Right ventricle myocardium superior (tissue), 1 donor: ENCODE data around the gene CACNB4. TPM values are rescaled to one million over a fixed set of nuclear protein-coding genes. Genes with fewer than 3 reads are reported as not detected.
"Not testable (repeated sequence)": the region's sequence is repeated elsewhere in the genome, so short reads cannot be mapped to it uniquely, and the experiment has no call there.

ENCODE experiments used
- ATAC-seq: fragments of 200-7000 bp; cut with Tn5 transposase; one replicate; pipeline ENCODE4 v1.9.1; 2020; ENCODE audit warnings: mild to moderate bottlenecking; ENCODE audit not compliant: poor library complexity
- DNase-seq: peaks from one replicate; pipeline ENCODE4 v3.0.0-alpha.2; 2020
- intact Hi-C: fragments of 100-400 bp; cut with DNase I; formaldehyde crosslinking; loops from one replicate; pipeline ENCODE4 v1.11.2; 2022
- total RNA-seq: library from RNA; stranded (reverse); fragmentation: NEBNext Ultra II Directional; extraction: Animal tissue kit (Norgen Biotek cat#: 25700); gene quantifications from one replicate; pipeline ENCODE4 v1.2.1, GENCODE V29; 2021
- donor health status: DM: no; HTN: yes; CAD: no; lungs with severe emphysema.

Gene CACNB4
- total RNA-seq, 1 donor from 2014 or later, result 0.46 TPM

DNA sequence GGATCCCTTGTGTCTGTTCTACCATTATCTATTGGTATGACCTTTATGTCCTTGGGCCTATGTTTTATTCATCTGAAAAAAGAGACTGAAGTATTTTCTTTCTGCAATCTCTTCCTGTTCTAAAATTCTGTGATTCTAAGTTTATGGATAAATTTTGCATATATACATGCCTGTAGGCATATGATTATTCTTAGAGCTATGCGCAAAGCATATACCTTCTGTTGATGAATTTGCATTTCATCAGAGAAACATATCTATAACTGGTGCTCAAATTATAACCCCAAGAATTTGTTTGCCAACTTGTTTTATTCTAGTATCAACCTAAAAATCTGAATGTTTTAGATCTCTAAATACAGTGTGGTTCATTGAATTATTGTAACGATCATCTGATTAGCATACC is 6.7 kb downstream of the CACNB4 start:
- intact Hi-C loops, result no loop called here
- DNase-seq, result no peak
- no peak for ATAC-seq

DNA sequence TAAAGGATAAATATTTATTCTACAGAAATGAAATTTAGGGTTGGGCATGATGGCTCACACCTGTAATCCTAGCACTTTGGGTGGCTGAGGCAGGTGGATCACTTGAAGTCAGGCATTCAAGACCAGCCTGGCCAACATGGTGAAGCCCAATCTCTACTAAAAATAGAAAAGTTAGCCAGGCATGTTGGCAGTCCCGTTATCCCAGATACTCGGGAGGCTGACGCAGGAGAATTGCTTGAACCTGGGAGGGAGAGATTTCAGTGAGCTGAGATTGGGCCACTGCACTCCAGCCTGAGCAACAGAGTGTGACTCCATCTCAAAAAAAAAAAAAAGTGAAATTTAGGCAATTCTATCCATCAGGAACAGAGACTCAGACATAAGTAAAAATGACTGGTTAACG is 8.1 kb downstream of the CACNB4 start:
- ATAC-seq, result peak; percentile 82
- intact Hi-C loops, DNase-seq: not testable (repeated sequence)

DNA sequence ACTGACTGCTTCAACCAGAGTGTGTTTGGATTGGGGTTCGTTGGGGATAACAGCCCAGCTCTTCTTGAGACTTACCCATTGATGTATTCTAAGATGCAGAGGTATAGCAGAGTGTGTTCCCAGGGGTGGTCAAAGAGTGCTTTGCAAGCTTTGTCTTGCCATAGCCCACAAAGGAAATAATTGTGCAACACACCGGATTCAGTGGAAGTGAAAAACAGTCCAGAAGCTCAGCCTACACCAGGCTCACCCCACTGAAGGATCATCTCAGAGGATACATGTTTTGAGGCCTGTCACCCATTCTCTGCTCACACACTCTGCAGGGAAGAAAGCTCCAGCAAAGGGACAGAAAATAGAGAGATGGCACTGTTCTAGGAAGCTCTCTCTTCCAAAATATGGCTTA is 9.6 kb downstream of the CACNB4 start:
- intact Hi-C loops, result no loop called here
- peak; percentile 58 for ATAC-seq
- no peak for DNase-seq

DNA sequence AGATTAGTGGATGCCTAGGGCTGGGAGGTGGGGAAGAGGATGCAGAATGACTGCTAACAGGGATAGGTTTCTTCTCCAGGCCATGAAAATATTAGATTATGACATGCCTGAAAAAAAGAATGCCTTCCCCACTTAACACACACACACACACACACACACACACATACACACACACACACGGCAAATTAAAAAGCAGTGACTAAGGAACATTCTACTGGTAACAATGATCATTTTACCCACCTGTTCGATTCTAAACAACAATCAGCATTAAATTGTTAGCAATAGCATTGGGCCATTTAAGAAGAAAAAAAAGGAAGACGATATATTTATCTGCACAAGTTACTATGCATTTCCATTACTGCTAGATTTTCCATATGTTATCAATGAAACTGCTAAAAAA is 10.8 kb downstream of the CACNB4 start:
- ATAC-seq (no peak), DNase-seq (no peak)
- intact Hi-C loops, result no loop called here

DNA sequence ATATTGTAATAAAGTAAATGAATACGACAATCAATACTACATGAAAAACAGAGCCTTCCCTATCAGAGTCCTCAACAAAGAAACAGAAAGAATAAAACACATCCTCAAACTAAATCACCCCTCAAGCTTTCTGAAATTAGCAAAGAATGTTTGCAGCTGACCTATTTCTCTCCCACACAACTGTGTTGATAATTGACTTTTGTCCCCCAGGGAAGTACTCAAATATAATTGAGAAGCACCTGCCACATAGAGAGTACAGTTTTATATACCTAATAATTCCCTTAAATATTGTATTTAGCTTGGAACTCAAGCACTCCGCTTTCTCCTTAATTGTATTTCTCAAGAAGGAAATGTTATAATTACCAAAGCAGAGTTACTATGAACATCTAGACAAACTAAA is 12.6 kb downstream of the CACNB4 start:
- DNase-seq (no peak), ATAC-seq (no peak)
- intact Hi-C loops, result no loop called here

DNA sequence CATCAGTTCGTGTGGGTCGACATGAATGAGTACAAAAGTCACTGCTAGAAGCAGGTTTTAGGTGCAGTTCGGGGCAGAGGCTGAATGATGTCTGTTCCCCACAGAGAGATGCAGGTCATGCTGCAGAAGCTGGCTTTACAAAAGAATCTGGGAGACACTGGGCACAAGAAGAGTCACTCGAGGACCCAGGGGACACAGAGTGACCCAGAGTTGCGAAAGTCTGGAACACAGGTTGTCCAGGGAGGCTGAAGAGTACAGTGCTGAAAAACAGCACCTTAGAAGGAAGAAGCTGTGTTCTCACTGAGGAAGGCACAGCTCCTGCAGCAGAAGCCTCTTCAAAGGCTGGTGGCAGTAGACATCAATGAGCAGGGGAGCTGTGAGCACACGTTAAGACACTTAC is 14.8 kb downstream of the CACNB4 start:
- ATAC-seq (no peak), DNase-seq (no peak)
- intact Hi-C loops, result no loop called here

DNA sequence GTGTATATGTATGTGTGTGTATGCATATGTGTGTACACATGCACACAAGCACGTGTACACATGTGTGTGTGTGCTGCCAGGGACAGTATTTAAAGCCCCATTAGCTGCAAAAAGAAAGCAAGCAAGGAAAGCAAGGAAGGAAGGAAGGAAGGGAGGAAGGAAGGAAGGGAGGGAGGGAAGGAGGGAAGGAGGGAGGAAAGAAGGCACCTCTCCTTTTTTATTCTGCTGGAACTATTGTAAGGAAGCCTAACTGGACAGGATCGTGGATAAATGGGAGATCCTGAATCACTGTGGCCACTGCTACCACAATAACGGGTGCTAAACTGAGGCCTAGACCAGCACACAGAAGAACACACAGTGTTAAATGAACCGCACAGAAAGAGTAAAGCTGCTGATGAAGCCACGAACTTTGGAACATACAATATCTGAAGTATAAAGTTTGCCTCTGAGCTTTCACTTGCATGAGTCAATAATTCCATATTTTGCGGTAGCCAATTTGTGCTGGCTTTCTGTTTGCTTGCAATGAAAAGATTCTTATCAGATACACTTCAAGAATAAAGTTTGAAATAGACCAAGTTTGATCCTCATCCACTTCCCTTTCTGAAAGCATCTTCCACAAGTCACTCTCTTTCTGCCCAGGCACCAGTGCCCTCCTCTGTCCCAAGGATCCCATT is 15.5 kb downstream of the CACNB4 start:
- ATAC-seq (no peak), DNase-seq (no peak)
- intact Hi-C loops, result no loop called here

DNA sequence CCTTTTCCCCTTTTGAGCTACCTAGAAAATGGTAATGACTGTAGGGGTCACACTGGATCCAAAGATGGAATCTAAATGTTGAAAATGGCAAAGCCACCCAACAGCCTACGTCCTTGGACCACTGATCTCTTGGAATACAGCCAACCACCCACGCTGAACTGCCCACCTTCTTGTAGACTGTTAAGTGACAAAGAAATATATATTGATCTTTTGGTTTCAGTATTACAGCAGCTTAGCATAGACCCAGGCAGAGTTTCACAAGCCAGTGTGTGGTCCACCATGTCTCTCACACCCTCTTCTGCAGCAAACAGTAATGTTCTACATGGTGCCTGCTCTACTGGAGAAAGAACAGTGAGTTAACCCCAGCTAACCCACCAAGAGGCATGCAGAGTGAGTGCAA is 20.2 kb downstream of the CACNB4 start:
- intact Hi-C loops, result no loop called here
- no peak for ATAC-seq

DNA sequence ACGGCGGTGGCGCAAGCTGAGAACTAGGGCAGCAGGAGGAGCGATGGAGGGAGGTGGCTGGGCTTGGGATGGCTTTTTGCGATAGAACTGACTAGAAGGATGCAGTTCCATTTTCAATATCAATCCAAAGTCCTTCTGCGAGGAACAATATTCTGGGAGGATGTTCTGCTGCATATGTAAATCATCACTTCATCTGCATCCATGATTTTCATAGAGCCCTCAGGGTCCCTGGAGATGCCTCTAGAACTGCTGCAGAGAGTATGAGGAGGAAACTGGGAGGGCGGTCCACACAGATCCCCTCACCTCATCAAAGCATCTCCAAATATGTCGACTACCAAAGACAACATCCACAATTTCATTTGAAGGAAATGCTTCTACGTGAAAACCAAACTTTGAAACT is 20.8 kb downstream of the CACNB4 start:
- intact Hi-C loops, result no loop called here
- DNase-seq (no peak), ATAC-seq (no peak)

More for the DNA sequence above, 20.2 kb downstream of the CACNB4 start:
- DNase-seq, result no peak

DNA sequence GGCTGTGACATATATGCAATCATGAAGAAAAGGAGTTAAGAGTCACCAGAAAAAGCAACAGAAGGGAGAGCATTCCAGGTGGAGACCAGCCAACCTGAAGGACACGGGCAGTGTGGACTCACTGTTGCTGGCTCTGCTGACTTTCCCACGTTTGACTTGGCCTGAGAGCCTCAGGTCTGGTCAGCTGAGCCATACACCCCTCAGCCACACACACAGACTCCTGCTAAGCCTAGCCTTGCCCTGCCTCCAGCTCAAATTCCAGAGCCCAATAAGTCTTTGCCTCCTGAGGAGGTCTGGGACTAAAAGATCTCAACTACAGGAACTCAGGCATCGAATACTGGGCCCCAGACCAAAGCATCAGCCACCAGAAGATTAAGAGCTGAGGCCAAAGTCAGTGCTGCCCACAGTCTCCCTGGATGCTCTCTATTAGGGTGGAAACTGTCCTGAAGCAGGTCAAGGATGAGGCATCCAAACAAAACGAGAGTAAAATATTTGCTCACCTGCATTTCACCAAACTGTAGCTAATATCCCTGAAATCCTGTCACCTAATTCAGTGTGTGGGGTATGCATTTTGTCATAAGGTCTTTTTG is 23.3 kb downstream of the CACNB4 start:
- ATAC-seq (peak; percentile 74), DNase-seq (no peak)
- intact Hi-C loops, result no loop called here

DNA sequence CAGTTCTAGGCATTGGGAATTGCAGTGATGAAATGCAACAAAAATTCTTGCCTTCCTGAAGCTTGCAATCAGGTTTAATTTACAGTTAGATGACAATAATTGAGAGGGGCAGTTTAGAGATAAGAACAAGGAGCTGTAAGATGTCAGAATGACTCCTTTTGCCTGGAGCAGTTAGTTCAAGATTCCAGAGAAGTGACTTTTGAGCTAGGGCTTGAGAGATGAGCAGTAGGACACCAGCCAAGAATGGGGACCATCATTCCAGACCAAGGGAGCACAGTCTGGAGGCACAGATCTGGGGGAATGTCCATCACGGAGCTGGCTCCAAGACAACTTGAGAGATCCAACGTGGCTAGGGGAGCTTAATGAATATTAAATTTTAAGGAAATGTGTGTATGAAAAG is 26.8 kb downstream of the CACNB4 start:
- intact Hi-C loops, result no loop called here
- ATAC-seq (no peak), DNase-seq (no peak)

DNA sequence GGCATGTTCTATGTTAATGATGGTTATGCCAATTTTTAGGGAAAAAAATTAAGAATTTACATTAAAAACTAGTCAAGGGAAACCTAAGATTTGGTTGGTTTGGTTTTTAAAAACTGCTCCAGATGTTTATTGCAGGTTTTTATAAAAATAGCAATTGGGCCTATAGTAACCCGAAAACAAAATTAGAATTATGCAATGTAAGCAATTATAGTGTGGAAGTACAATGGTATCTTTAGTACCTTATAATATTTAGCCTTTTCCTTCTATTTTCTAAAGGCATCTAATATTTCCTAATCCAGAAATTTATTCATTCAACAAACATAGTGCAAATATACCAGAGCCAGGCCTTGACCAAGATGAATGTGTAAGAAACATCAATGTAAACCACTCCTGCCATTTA is 27.3 kb downstream of the CACNB4 start:
- ATAC-seq (no peak), DNase-seq (no peak)
- intact Hi-C loops, result no loop called here

DNA sequence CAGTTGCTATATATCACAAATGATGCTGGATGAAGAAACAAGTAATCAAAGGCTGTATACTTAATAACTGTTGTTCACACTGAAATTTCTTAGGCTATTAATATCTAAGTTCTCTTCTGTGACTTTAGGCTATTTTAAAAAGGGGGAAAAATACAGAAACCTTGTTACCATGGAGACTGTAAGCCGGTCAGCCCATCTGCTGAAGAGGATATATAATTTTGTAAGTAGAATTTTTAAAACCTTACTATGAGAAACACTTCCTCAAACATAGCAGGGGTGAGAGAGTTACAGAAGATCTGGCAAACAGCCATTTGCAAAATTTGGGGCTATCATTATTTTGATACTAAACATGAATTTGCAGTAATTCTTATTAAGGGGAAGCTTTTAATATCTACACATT is 27.8 kb downstream of the CACNB4 start:
- DNase-seq (no peak), ATAC-seq (no peak)
- intact Hi-C loops, result no loop called here

DNA sequence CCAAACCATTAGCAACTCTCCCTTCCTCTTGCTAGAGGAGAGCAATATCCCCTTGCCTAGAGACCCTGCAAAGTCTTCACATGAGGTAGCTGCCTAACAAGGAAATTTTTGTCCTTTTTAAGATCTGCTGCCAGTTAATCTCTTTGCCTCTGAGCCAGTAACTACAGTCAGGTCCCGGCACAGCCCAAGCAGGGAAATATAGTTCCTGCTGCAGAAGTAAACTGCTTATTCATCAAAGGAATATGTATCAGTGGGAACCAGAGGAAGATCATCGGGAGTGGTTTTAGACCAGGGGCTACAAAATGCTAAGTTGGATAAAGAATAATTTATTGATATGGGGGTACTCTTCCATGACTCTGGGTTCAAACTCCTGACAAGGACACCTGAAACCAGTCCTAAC is 30.6 kb downstream of the CACNB4 start:
- ATAC-seq, result no peak
- intact Hi-C loops, result no loop called here
- no peak for DNase-seq

DNA sequence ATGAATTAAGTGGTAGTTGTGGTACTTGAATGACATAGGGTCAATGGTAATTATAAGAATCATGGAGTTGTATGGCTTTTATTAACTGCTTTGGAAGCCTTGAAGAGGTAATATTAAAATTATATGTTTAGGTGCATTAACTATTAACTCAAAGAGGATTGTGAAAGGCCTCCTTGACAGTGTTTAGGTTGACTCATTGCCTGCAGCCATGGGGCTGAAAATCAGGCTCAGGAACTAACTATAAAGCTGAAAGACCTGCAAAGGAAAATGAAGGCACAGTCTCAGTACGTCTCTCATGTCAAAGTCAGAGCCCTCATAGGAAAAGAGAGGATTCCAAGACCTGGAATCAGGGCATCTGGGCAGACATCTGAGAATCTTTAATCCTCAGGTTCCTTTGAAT is 31.0 kb downstream of the CACNB4 start:
- intact Hi-C loops, result no loop called here
- ATAC-seq, result no peak

DNA sequence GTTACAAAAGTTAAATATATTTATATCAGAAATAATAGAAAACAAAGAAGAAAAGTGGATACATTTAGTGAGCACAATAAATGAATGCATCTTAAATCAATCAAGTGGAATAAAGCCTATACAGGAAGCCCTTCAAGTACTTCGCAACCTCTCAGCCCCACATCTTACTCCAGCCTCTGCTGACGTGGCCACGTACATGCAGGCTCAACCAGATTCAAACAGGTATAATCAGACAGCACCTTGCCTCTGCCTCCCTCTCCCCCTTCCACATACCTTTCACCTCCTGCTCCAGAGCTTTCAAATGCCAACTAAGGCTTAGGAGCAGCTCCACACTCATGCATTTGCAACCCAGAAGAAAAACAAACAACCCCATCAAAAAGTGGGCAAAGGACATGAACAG is 32.9 kb downstream of the CACNB4 start:
- ATAC-seq (no peak), DNase-seq (no peak)
- intact Hi-C loops, result no loop called here

More for the DNA sequence above, 31.0 kb downstream of the CACNB4 start:
- DNase-seq, result no peak

DNA sequence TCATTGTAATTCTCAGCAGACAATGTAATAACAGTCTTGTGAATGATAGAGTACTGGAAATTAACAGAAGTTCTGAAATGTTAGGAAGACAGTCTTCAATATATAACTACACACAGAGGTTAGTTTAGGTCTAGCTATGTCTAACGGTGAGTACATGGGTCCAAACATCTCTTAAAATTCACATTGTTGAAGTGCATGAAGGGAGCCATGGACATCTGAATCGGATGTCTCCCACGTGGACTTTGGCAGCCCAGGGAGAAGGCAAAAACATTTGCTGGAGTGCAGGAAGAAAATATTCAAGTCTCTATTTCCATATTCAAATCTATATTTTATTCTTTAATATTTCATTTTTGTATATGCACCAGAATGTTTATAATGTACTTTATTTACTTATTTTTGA is 34.8 kb downstream of the CACNB4 start:
- DNase-seq, result no peak
- intact Hi-C loops, result no loop called here

DNA sequence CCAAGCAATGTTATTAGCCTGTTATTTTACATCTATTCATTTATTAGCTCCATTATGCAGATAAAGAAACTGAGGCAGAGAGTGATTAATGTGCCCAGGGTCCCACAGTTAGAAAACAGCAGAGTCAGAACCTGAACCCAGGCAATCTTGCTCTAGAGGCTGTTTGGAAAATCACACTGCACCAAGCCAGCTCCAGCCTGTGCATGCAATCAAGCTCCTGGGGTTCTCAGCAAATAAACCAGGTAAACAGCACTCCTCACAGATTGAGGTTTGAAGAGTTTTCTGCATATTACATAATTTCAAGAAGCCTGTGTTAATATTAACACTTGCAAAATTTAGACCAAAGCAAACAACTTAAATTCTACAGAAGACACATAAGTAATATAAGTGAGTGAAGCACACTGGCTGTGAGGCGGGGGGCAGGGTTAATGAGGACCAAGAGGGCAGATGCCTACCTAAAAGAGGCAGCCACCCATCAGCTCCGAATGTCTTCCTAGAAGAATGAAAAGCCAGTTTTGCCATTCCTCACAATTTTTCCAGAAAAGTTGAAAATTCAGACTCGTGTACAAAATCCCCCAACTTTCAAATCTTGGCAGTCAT is 35.4 kb downstream of the CACNB4 start:
- no peak for ATAC-seq
- no peak for DNase-seq
- intact Hi-C loops, result no loop called here

More for the DNA sequence above, 34.8 kb downstream of the CACNB4 start:
- ATAC-seq, result no peak

DNA sequence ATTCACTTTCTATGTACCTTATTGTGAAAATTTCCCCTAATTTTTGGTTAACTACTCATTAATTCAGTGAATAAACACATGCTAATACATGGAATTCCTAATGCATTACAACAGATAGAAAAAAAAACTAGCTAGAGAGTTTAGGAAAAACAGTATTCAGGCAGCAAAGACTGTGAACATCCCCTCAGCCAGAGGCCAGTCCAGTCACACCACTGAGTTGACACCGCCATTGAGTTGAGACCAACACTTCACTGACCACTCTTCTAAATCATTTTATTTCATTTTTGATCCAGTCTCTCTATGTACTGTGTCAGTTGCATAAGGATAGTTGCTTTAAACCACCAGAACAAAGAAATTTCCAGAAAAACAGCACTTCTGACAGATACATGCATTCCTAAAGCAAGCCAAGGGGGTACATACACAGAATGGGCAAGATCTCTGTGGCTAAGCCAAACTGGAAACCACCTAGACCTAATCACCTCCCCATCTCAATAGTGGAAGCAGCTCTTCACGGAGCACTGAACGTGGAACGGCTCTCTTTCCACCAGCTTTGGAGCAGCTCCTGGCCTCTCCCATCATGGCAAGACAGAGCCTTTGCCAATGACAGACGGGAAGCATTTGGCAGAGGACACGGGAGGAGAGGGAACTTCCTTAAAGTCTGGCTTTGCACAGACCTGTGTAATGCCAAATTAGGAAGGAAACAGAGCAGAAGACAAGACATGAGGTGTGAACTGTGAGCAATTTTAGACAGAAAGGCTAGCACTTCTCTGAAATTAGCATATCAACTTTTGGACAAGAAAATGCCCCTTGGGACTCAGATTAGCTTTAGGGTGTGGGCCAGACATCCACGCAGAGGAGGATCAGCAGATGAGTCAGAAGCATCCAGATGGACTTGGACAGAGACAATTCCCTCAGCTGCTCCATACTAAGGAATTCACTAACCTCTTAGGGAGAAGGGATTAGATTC is 36.4 kb downstream of the CACNB4 start:
- DNase-seq (peak; percentile 50), ATAC-seq (peak; percentile 80)
- intact Hi-C loops, result no loop called here
